Measurements from ENCODE around the gene BCHE. TPM values are rescaled to one million over a fixed set of nuclear protein-coding genes. Genes with fewer than 3 reads are reported as not detected.

The BCHE gene
- total and polyA plus RNA-seq, 2 donors (not counting 1 experiment from before 2014, with no cell fraction given): 5.8 to 34.7 TPM

- TF ChIP-seq CTCF (conservative IDR thresholded peaks at IDR 0.05 in 1 of 2, IDR thresholded peaks at IDR 0.05 in 1 of 2; ENCODE audit: low read depth in 1 of 2, low read length in 2 of 2) (no peak), EZH2 (IDR thresholded peaks at IDR 0.05; ENCODE audit: low read length, missing control alignments) (no peak)
- no peak overlapping the region for H2AFZ ChIP-seq (ENCODE audit: low read length)
- H3K9me3 ChIP-seq (ENCODE audit: control insufficient read depth, insufficient read depth, low read depth, low read length): no peaks in the 10 kb centered on the region
- no peak overlapping the region for H3K27ac ChIP-seq (ENCODE audit: insufficient read depth, low read length)
- H3K4me3 ChIP-seq (replicated peaks in 1 of 4; ENCODE audit: control extremely low read depth in 1 of 4, insufficient read depth in 1 of 4, low read depth in 3 of 4, low read length in 4 of 4): no peak overlapping the region
- DNase-seq (ENCODE audit: low read depth in 2 of 2): no peak
- H3K4me2 ChIP-seq (ENCODE audit: extremely low read depth, insufficient read depth, low read length): no peak overlapping the region
- H3K79me2 ChIP-seq (ENCODE audit: control insufficient read depth, insufficient read depth, low read length): no peaks in the 10 kb centered on the region
- H3K4me1 ChIP-seq (ENCODE audit: control insufficient read depth, extremely low read depth, insufficient read depth, low read length): no peaks in the 10 kb centered on the region
- H3K27me3 ChIP-seq (ENCODE audit: control insufficient read depth, insufficient read depth, low read length): no peaks in the 10 kb centered on the region
- H4K20me1 ChIP-seq (ENCODE audit: control insufficient read depth, extremely low read depth, insufficient read depth, low read length): no peaks in the 10 kb centered on the region
- no peaks in the 10 kb centered on the region for H3K36me3 ChIP-seq (ENCODE audit: control insufficient read depth, insufficient read depth, low read length)
- no peak overlapping the region for H3K9ac ChIP-seq (ENCODE audit: insufficient read depth, low read length)
These were observed 51.2 kb downstream of the BCHE start for GRCh38 chr3:165786013-165786412.

- Histone ChIP-seq H3K9ac (ENCODE audit: insufficient read depth, low read length) (no peak overlapping the region), H3K4me3 (replicated peaks in 1 of 4; ENCODE audit: control extremely low read depth in 1 of 4, insufficient read depth in 1 of 4, low read depth in 3 of 4, low read length in 4 of 4) (no peak overlapping the region), H3K79me2 (ENCODE audit: control insufficient read depth, insufficient read depth, low read length) (no peaks in the 10 kb centered on the region), H3K9me3 (ENCODE audit: control insufficient read depth, insufficient read depth, low read depth, low read length) (no peaks in the 10 kb centered on the region), H3K27ac (ENCODE audit: insufficient read depth, low read length) (no peak overlapping the region), H3K4me1 (ENCODE audit: control insufficient read depth, extremely low read depth, insufficient read depth, low read length) (no peaks in the 10 kb centered on the region), H3K36me3 (ENCODE audit: control insufficient read depth, insufficient read depth, low read length) (no peaks in the 10 kb centered on the region), H3K27me3 (ENCODE audit: control insufficient read depth, insufficient read depth, low read length) (no peaks in the 10 kb centered on the region), H2AFZ (ENCODE audit: low read length) (no peak overlapping the region), H3K4me2 (ENCODE audit: extremely low read depth, insufficient read depth, low read length) (no peak overlapping the region), H4K20me1 (ENCODE audit: control insufficient read depth, extremely low read depth, insufficient read depth, low read length) (no peaks in the 10 kb centered on the region)
- no peak for DNase-seq (ENCODE audit: low read depth in 2 of 2)
- no peak for TF ChIP-seq EZH2 (IDR thresholded peaks at IDR 0.05; ENCODE audit: low read length, missing control alignments)
- no peak for TF ChIP-seq CTCF (conservative IDR thresholded peaks at IDR 0.05 in 1 of 2, IDR thresholded peaks at IDR 0.05 in 1 of 2; ENCODE audit: low read depth in 1 of 2, low read length in 2 of 2)
These were observed 52.9 kb downstream of the BCHE start for GRCh38 chr3:165784337-165784736.

GRCh38 chr3:165783383-165783782 is 53.8 kb downstream of the BCHE start:
- Histone ChIP-seq H3K9me3 (ENCODE audit: control insufficient read depth, insufficient read depth, low read depth, low read length) (no peaks in the 10 kb centered on the region), H3K27ac (ENCODE audit: insufficient read depth, low read length) (no peak overlapping the region), H2AFZ (ENCODE audit: low read length) (no peak overlapping the region), H3K4me1 (ENCODE audit: control insufficient read depth, extremely low read depth, insufficient read depth, low read length) (no peaks in the 10 kb centered on the region), H3K79me2 (ENCODE audit: control insufficient read depth, insufficient read depth, low read length) (no peaks in the 10 kb centered on the region), H3K4me3 (replicated peaks in 1 of 4; ENCODE audit: control extremely low read depth in 1 of 4, insufficient read depth in 1 of 4, low read depth in 3 of 4, low read length in 4 of 4) (no peak overlapping the region), H3K9ac (ENCODE audit: insufficient read depth, low read length) (no peak overlapping the region), H3K27me3 (ENCODE audit: control insufficient read depth, insufficient read depth, low read length) (no peaks in the 10 kb centered on the region), H4K20me1 (ENCODE audit: control insufficient read depth, extremely low read depth, insufficient read depth, low read length) (no peaks in the 10 kb centered on the region), H3K4me2 (ENCODE audit: extremely low read depth, insufficient read depth, low read length) (no peak overlapping the region), H3K36me3 (ENCODE audit: control insufficient read depth, insufficient read depth, low read length) (no peaks in the 10 kb centered on the region)
- no peak for TF ChIP-seq EZH2 (IDR thresholded peaks at IDR 0.05; ENCODE audit: low read length, missing control alignments)
- no peak for TF ChIP-seq CTCF (conservative IDR thresholded peaks at IDR 0.05 in 1 of 2, IDR thresholded peaks at IDR 0.05 in 1 of 2; ENCODE audit: low read depth in 1 of 2, low read length in 2 of 2)
- no peak for DNase-seq (ENCODE audit: low read depth in 2 of 2)

Data from fibroblast of lung (primary cell).